HG03060 (cell line): Measurements from ENCODE around the gene RLN3.

Experiments used
- ATAC-seq: cut with Tn5 transposase; IDR thresholded peaks from one replicate; pipeline ENCODE4 v1.9.1; 2021; ENCODE audit warnings: low read depth, moderate number of reproducible peaks; ENCODE audit not compliant: unreplicated experiment

RLN3 gene

GRCh38 chr19:14073261-14073924 lies 45.4 kb downstream of the RLN3 start:
- ATAC-seq, result no peak

GRCh38 chr19:14073925-14074838 lies 46.2 kb downstream of the RLN3 start:
- no peak for ATAC-seq

- ATAC-seq, result no peak
Observed at GRCh38 chr19:14078411-14078810, 50.5 kb downstream of the RLN3 start.
